Hepatocyte (in vitro differentiated cells): ENCODE data around the gene TP63.

Source experiments
- CTCF ChIP-seq: fragments of 200-600 bp; sonication (generic); IDR thresholded peaks from 2 replicates; pipeline ENCODE4 v1.5.1; 2016; ENCODE audit warnings: antibody characterized with exemption, mild to moderate bottlenecking; ENCODE audit not compliant: poor library complexity
- EZH2 ChIP-seq: fragments of 200-600 bp; sonication (generic); IDR thresholded peaks from 2 replicates; pipeline ENCODE4 v1.6.1; 2016; ENCODE audit warnings: antibody characterized with exemption, mild to moderate bottlenecking, borderline replicate concordance
- EZH2phosphoT487 ChIP-seq: fragments of 200-600 bp; sonication (generic); IDR thresholded peaks from one replicate; pipeline ENCODE4 v1.6.1; 2018; ENCODE audit warnings: antibody characterized with exemption, mild to moderate bottlenecking, low read depth, moderate library complexity; ENCODE audit not compliant: unreplicated experiment, severe bottlenecking

DNA sequence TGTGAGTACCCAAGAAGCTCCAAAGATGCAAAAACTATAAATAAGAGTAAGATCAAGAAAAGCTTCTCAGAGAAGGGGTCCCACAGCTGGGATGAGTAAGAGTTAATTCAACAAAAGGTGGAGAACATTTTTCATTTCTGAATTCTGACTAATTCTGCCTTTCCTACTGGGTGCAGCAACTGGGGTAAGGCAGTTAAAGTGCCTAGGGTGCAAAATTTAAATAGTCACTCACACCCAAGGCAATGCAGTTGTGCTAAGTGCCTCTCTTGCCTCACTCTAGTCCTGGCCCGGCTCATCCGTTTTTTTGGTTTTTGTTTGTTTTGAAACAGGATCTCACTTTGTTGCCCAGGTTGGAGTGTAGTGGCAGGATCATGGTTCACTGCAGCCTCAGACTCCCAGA lies 240.2 kb downstream of the TP63 start:
- TF ChIP-seq EZH2 (no peak), CTCF (no peak), EZH2phosphoT487 (no peak)
